MM.1S (cell line): Measurements from ENCODE around the gene COBL.

ENCODE experiments used
- CTCF ChIP-seq: fragments of 300-600 bp; sonication (generic); IDR thresholded peaks from 2 replicates; pipeline ENCODE4 v1.5.1; 2016; ENCODE audit warnings: antibody characterized with exemption, low read length, mixed read lengths
- EZH2 ChIP-seq: fragments of 300-600 bp; sonication (generic); optimal IDR thresholded peaks from 2 replicates; pipeline ENCODE3; 2017; ENCODE audit warnings: low read depth, mild to moderate bottlenecking, antibody characterized with exemption, low read length, mixed read lengths
- EZH2phosphoT487 ChIP-seq: fragments of 300-600 bp; sonication (generic); IDR thresholded peaks from 2 replicates; pipeline ENCODE4 v1.6.1; 2018; ENCODE audit warnings: antibody characterized with exemption, low read length

GRCh38 chr7:51340029-51340838, 23.6 kb upstream of the COBL start:
- TF ChIP-seq CTCF (no peak), EZH2phosphoT487 (no peak), EZH2 (no peak)
